K562 (cell line): ENCODE data around the gene ZBTB49. TPM values are rescaled to one million over a fixed set of nuclear protein-coding genes. Genes with fewer than 3 reads are reported as not detected.

Experiments used
- ATAC-seq: fragments of 200-7000 bp; cut with Tn5 transposase; 3 replicates; pipeline ENCODE4 v1.9.1; 2020; ENCODE audit warnings: moderate library complexity
- BruUV-seq: library from RNA; stranded (reverse); fragments of 400-500 nt; replicated peaks from 2 replicates; lab custom pipeline; 2021; lab: Mats Ljungman, UMichigan
- CTCF ChIA-PET: fragments of 300-600 bp; formaldehyde crosslinking; extraction: SDS; loops from one replicate; lab custom pipeline; 2021; ENCODE audit warnings: low intra/inter-chr PET ratio; lab: Yijun Ruan, JAX
- POLR2A ChIA-PET: fragments of 300-600, 350-650 bp; sonication (Branson Sonifier 250); formaldehyde crosslinking; extraction: SDS; loops from one replicate; lab custom pipeline; 2021; ENCODE audit warnings: antibody characterized with exemption, inconsistent platforms; lab: Yijun Ruan, JAX
- DNase-seq, 4 experiments: peaks; one replicate each; pipeline versions ENCODE4 v3.0.0 to v3.0.0-alpha.2; 2011 to 2018; ENCODE audit warnings: low spot score in 3 of 4, mixed read lengths in 3 of 4; ENCODE audit errors: extremely low read depth in 1 of 4
- FAIRE-seq: peaks from 2 replicates; lab custom pipeline; 2011; peaks lifted over from hg19 to GRCh38; lab: Jason Lieb, UNC
- H2AFZ ChIP-seq: 2 replicates; pipeline ENCODE4 v1.6.0; 2011; ENCODE audit warnings: low read depth, low read length, control low read depth, inconsistent platforms
- H3K27ac ChIP-seq: fragments of 200-600 bp; 3 replicates; pipeline ENCODE4 v1.8.0; 2011; ENCODE audit warnings: low read depth, mild to moderate bottlenecking, control low read depth, inconsistent platforms, low read length, moderate library complexity, mixed read lengths; ENCODE audit errors: extremely low read depth
- H3K27me3 ChIP-seq, 2 experiments: fragments of 300-600 bp in 1 of 2; 2 replicates in 1 of 2; 3 replicates in 1 of 2; pipeline versions ENCODE4 v1.6.0 to v1.8.0; 2011; ENCODE audit warnings: inconsistent platforms in 2 of 2, low read length in 2 of 2, mild to moderate bottlenecking in 1 of 2, mixed read lengths in 1 of 2, moderate library complexity in 1 of 2; ENCODE audit not compliant: control insufficient read depth in 2 of 2, insufficient read depth in 2 of 2
- H3K36me3 ChIP-seq: fragments of 300-600 bp; 3 replicates; pipeline ENCODE4 v1.8.0; 2011; ENCODE audit warnings: mild to moderate bottlenecking, low read length, inconsistent platforms; ENCODE audit not compliant: control insufficient read depth, insufficient read depth
- H3K4me1 ChIP-seq, 2 experiments: fragments of 200-600 bp in 1 of 2; replicated peaks in 1 of 2; 2 replicates in 1 of 2; 3 replicates in 1 of 2; pipeline versions ENCODE4 v1.5.1 to v1.8.0; 2011; ENCODE audit warnings: inconsistent platforms in 2 of 2, low read length in 2 of 2, mild to moderate bottlenecking in 1 of 2, mixed read lengths in 1 of 2, moderate library complexity in 1 of 2; ENCODE audit not compliant: control insufficient read depth in 2 of 2, insufficient read depth in 2 of 2
- H3K4me2 ChIP-seq: 2 replicates; pipeline ENCODE4 v1.6.1; 2011; ENCODE audit warnings: low read length, control low read depth, inconsistent platforms, mixed read lengths; ENCODE audit not compliant: insufficient read depth
- H3K4me3 ChIP-seq: fragments of 200-600 bp; sonication (generic), shearing (Covaris generic); 2 replicates; pipeline ENCODE4 v1.5.1; 2016; ENCODE audit warnings: control low read depth, inconsistent platforms
- H3K79me2 ChIP-seq: fragments of 200-600 bp; 3 replicates; pipeline ENCODE4 v1.8.0; 2011; ENCODE audit warnings: low read length, inconsistent platforms; ENCODE audit not compliant: control insufficient read depth, insufficient read depth
- H3K9ac ChIP-seq, 2 experiments: 2 replicates each; pipeline versions ENCODE4 v1.6.0 to v1.6.1; 2011; ENCODE audit warnings: low read depth in 2 of 2, low read length in 2 of 2, control low read depth in 1 of 2, inconsistent platforms in 1 of 2, mild to moderate bottlenecking in 1 of 2, mixed read lengths in 1 of 2; ENCODE audit not compliant: insufficient read depth in 1 of 2
- H3K9me1 ChIP-seq: one replicate; pipeline ENCODE4 v1.6.0; 2011; ENCODE audit warnings: inconsistent platforms, mild to moderate bottlenecking, low read length, moderate library complexity; ENCODE audit not compliant: control insufficient read depth, insufficient read depth
- H3K9me3 ChIP-seq: replicated peaks from 2 replicates; pipeline ENCODE4 v1.5.1; 2011; ENCODE audit warnings: low read depth, low read length, inconsistent platforms; ENCODE audit not compliant: control insufficient read depth, insufficient read depth
- H4K20me1 ChIP-seq: replicated peaks from 2 replicates; pipeline ENCODE4 v1.6.1; 2011; ENCODE audit warnings: low read length, inconsistent platforms, mixed read lengths; ENCODE audit not compliant: control insufficient read depth, insufficient read depth
- BRD4 ChIP-seq: fragments of 200-600 bp; sonication (generic); IDR thresholded peaks from 2 replicates; pipeline ENCODE4 v1.6.1; 2017; ENCODE audit warnings: inconsistent platforms
- GATAD2B ChIP-seq: fragments of 450-650 bp; IDR thresholded peaks from 2 replicates; pipeline ENCODE4 v1.6.1; 2017; ENCODE audit warnings: mild to moderate bottlenecking, borderline replicate concordance
- HOXB6 ChIP-seq: fragments of 250-450 bp; sonication (Bioruptor Pico); IDR thresholded peaks from 2 replicates; pipeline ENCODE4 v1.5.1; 2022; ENCODE audit warnings: mild to moderate bottlenecking, borderline replicate concordance
- JUNB ChIP-seq: fragments of 450-650 bp; formaldehyde crosslinking; conservative IDR thresholded peaks from 2 replicates; pipeline ENCODE4 v1.4.0; 2020; ENCODE audit warnings: mild to moderate bottlenecking
- RBM22 ChIP-seq: fragments of 200-400 bp; formaldehyde crosslinking; IDR thresholded peaks from 2 replicates; pipeline ENCODE4 v1.6.1; 2018; ENCODE audit warnings: low read length, low read depth; ENCODE audit not compliant: poor library complexity, severe bottlenecking
- SRSF1 ChIP-seq: fragments of 200-400 bp; formaldehyde crosslinking; IDR thresholded peaks from 2 replicates; pipeline ENCODE4 v1.6.1; 2017; ENCODE audit warnings: mild to moderate bottlenecking, low read depth, low read length, moderate library complexity
- TFAP4 ChIP-seq: sonication (generic); formaldehyde crosslinking; IDR thresholded peaks from 2 replicates; pipeline ENCODE4 v1.8.0; 2022; ENCODE audit warnings: missing genetic modification reagents, mild to moderate bottlenecking, moderate library complexity, borderline replicate concordance
- TFE3 ChIP-seq: fragments of 450-650 bp; formaldehyde crosslinking; IDR thresholded peaks from 2 replicates; pipeline ENCODE4 v1.4.0; 2020; ENCODE audit warnings: mild to moderate bottlenecking, mixed read lengths
- ZFPM2 ChIP-seq: fragments of 250-450 bp; sonication (Bioruptor Pico); IDR thresholded peaks from 2 replicates; pipeline ENCODE4 v1.5.1; 2022; ENCODE audit warnings: mild to moderate bottlenecking
- ZNF589 ChIP-seq: fragments of 200-800 bp; sonication (Bioruptor generic); IDR thresholded peaks from 2 replicates; pipeline ENCODE4 v1.6.1; 2016; ENCODE audit warnings: low read depth, missing genetic modification characterization, missing compliant biosample characterization
- WGBS: fragments of 100-300 bp; shearing (Covaris generic); methylation state at CpG from one replicate; pipeline ENCODE4 v1.1.6; 2016; ENCODE audit warnings: low coverage, mixed read lengths; ENCODE audit not compliant: insufficient coverage; ENCODE audit errors: missing lambda C conversion rate; 5-methylcytosine and 5-hydroxymethylcytosine counted together
- in situ Hi-C: fragments of 300-500 bp; cut with MboI; formaldehyde crosslinking; loops from 4 replicates; pipeline ENCODE4 v1.15.0; 2018; ENCODE audit warnings: inconsistent platforms, mixed read lengths
- intact Hi-C: fragments of 100-400 bp; cut with micrococcal nuclease; formaldehyde crosslinking; loops from 2 replicates; pipeline ENCODE4 v1.14.2; 2022
- polyA plus RNA-seq, 8 experiments: library from polyadenylated mRNA; depleted of rRNA in 4 of 8; stranded (reverse) in 5 of 8; unstranded in 3 of 8; fragments of >200 nt; fragmentation: Nextera tagmentation in 2 of 8; fragmentation: Illumina TruSeq in 1 of 8; extraction: Ambion mirVana in 2 of 8; extraction: Trizol in 1 of 8; gene quantifications; 2 replicates each; pipeline versions ENCODE4 v1.2.1 to v1.2.3, GENCODE V29; 2011 to 2014; ENCODE audit warnings: inconsistent platforms in 1 of 8, missing spikeins in 1 of 8
- total RNA-seq, 7 experiments: library from RNA; depleted of rRNA in 6 of 7; stranded (reverse); fragments of >200 nt in 6 of 7; fragmentation: Illumina TruSeq in 2 of 7; extraction: Trizol in 2 of 7; gene quantifications; 2 replicates each; pipeline versions ENCODE4 v1.2.1 to v1.2.3, GENCODE V29; 2011 to 2021; ENCODE audit warnings: low replicate concordance in 1 of 7

ZBTB49 gene
- total and polyA plus RNA-seq, 9 of the 15 experiments (the other 6 are each of a cell fraction or from before 2014, with no cell fraction given): 0.49 to 8.0 (median 4.2) TPM

GRCh38 chr4:4341861-4342650 is 52.0 kb downstream of the ZBTB49 start:
- DNase-seq: no peak
- no peaks in the 10 kb centered on the region; the same call in 1 of the 2 replicates for H3K9me3 ChIP-seq
- peaks cover 16 to 18% of the 10 kb centered on the region in 2 experiments; a peak in 4 of 5 replicates for H3K4me1 ChIP-seq
- ATAC-seq: no peak
- TF ChIP-seq TFAP4 (CRISPR knock-in tag) (no peak), GATAD2B (no peak), TFE3 (no peak), HOXB6 (CRISPR knock-in tag) (no peak), BRD4 (no peak), ZNF589 (no peak), JUNB (CRISPR knock-in tag) (no peak), ZFPM2 (CRISPR knock-in tag) (no peak), SRSF1 (no peak), RBM22 (no peak)
- no peaks in the 10 kb centered on the region for H4K20me1 ChIP-seq
- CTCF ChIA-PET: no interaction called here
- in situ Hi-C loops: no loop called here
- no peak overlapping the region for H3K9ac ChIP-seq
- no peaks in the 10 kb centered on the region for H3K36me3 ChIP-seq
- FAIRE-seq: no peak
- intact Hi-C loops: no loop called here
- no peak overlapping the region for H3K4me2 ChIP-seq
- H3K27ac ChIP-seq: no peak overlapping the region
- H3K4me3 ChIP-seq: no peak overlapping the region
- H3K9me1 ChIP-seq: no peaks in the 10 kb centered on the region
- no peaks in the 10 kb centered on the region for H3K79me2 ChIP-seq
- H2AFZ ChIP-seq: no peak overlapping the region
- H3K27me3 ChIP-seq: peaks cover 21 to 47% of the 10 kb centered on the region in 2 experiments; a peak in 4 of 5 replicates
- BruUV-seq: no TSS peak
- POLR2A ChIA-PET: no interaction called here
- 22% methylated on average over 9 of the region's 9 CpGs for WGBS
